HG03457 (cell line): ENCODE results near the gene SERPINB2.
"Not testable (repeated sequence)": the region's sequence is repeated elsewhere in the genome, so short reads cannot be mapped to it uniquely, and the experiment has no call there.

ENCODE experiments used
- ATAC-seq: cut with Tn5 transposase; IDR thresholded peaks from one replicate; pipeline ENCODE4 v1.9.1; 2021; ENCODE audit warnings: moderate number of reproducible peaks; ENCODE audit not compliant: unreplicated experiment

SERPINB2 gene

GRCh38 chr18:63930773-63931354 is 43.4 kb downstream of the SERPINB2 start:
- ATAC-seq: no peak

DNA sequence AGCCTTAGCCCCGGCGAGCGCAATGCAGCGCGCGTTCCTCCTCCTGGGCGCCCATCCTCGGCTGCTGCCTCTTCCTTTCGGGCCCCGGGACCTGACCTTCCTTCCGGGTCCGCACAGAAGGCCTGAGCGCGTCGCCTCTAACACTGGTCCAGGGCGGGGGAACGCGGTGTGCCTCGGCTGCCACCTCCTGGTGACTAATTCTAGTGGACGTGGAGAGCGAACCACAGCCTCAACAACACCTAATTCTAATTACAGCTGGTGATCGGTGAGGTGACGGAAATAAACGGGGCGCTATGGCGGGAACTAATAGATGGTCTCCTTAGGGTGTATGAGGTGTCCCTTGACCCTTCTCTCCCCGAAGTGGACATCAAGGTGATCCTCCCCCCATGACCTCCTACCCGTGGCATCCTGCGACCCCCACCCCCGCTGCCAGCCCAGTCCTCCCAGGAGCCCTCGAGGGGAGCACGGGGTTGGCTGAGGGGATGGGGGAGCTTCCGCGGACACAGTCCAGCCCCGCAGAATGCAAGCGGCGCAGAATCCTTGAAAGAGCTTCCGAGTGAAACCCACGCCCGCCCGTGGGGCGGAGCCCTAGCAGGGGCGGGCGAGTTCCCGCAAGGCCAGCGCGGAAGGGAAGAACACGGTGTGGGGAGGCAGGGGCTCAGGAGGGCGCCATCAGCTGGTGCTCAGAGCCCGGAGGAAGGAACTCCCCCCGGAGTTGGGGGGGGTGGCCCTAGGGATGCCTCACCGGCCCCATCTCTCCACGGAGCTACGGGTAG is 48.8 kb downstream of the SERPINB2 start:
- peak; percentile 98 for ATAC-seq

DNA sequence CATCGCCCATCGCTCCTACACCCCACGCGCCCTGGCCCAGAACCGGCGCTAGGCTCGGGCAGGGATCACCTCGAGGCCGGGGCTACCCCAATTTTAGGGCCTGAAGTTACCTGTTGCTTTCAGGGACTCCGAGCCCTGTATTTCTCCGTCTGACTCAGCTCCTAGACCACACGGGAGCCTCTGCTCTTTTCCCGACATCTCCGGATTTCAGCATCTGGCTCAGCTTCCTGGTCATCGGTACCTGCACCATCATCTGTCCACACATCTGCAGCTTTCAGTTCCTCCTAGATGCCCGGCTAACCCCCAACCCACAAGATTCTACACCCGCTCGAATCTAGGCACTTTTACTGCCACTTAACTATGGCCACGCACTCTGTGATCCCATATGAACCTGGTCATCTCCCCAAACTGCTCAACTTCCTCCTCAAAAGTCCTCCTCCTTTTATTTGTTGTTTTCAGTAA is 49.5 kb downstream of the SERPINB2 start:
- ATAC-seq: peak; percentile 2

- no peak for ATAC-seq
These were observed 52.5 kb downstream of the SERPINB2 start for GRCh38 chr18:63940008-63940407.

DNA sequence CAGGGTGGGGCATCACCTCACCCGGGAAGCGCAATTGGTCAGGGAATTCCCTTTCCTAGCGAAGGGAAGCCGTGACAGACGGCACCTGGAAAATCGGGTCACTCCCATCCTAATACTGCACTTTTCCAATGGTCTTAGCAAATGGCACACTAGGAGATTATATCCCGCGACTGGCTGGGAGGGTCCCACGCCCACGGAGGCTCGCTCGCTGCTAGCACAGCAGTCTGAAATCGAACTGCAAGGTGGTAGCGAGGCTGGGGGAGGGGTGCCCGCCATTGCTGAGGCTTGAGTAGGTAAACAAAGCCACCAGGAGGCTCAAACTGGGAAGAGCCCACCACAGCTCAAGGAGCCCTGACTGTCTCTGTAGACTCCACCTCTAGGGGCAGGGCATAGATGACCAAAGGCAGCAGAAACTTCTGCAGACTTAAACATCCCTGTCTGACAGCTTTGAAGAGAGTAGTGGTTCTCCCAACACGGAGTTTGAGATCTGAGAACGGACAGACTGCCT is 53.1 kb downstream of the SERPINB2 start:
- not testable (repeated sequence) for ATAC-seq

- ATAC-seq: no peak
These were observed 59.7 kb downstream of the SERPINB2 start for GRCh38 chr18:63947051-63947790.

GRCh38 chr18:63949068-63949737 is 61.7 kb downstream of the SERPINB2 start, which contains the start of gene HMSD:
Gene HMSD (plus strand): TSS chr18:63949301. CDS start chr18:63953456, 4,155 bp downstream.
- peak; percentile 83 for ATAC-seq

DNA sequence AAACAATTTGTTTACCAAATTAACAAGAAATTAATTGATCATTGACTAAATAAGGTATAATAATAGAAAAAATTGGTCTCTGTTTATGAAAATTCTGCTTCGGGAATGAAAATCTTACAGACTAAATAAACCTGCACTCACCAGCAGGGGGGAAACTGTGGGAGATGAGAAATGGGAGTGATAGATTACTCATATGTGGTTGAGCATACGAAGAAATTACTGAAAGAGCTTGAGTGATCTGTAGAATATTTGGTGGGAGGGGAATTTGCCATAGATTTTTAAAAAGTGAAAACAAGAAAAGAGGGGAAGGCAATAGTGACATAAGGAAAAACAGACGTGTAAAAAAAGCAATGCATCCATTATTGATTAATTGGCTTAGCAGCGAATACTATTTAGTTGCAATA is 63.8 kb downstream of the SERPINB2 start:
- peak; percentile 39 for ATAC-seq
